ENCODE results near the gene POLR2E. TPM values are rescaled to one million over a fixed set of nuclear protein-coding genes. Genes with fewer than 3 reads are reported as not detected.

The POLR2E gene
- total and polyA plus RNA-seq, 9 of the 15 experiments (the other 6 are each of a cell fraction or from before 2014, with no cell fraction given) = 3.4 to 413 (median 244) TPM

DNA sequence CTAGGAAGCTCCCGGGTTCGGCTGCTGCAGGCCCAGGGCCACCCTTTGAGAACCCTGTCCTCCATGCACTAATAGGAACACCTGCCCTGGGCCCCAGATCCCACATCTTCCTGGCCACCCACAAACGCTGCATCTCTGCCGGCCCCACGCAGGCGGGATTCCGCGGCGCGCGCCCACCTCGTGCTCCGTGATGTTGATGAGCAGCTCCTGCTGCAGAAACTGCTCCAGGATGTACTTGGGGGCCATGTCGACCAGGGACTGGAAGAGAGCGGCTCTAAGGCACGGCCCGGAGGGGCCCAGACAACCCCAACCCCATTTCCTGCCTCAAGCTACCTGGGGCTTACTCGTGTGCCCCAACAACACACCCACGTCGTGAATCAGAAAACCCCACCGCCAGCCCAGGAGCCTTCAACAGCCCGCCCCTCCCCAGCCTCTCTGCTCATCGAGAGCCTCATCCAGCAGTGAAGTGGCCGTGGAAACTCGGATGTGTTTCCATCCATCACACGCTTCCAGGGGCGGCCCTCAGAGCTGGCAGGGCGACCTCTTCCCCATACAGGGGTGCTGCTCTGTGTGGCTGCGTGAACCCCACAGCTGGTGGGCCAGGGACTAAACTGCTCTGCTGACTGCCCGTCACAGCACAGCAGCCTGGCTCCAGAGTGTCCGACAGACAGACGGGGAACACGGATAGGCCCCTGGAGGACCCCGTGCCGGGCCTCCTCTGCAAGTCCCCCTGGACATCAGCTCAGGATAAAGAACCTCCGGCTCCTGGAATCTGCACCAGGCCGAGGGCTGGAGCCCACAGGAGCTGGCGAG, 4.2 kb downstream of the POLR2E start:
- Histone ChIP-seq H3K79me2 (ENCODE audit: control insufficient read depth, insufficient read depth, low read length) (peaks cover 42% of the 10 kb centered on the region), H3K4me2 (ENCODE audit: insufficient read depth, low read length) (no peak overlapping the region), H3K9me1 (ENCODE audit: control insufficient read depth, insufficient read depth, low read length) (no peaks in the 10 kb centered on the region), H3K4me1 (replicated peaks in 1 of 2; ENCODE audit: control insufficient read depth in 2 of 2, insufficient read depth in 2 of 2, low read length in 2 of 2) (peaks cover 8 to 72% of the 10 kb centered on the region in 2 experiments; a peak in 4 of 5 replicates), H3K27ac (ENCODE audit: extremely low read depth, low read depth, low read length) (no peak overlapping the region), H3K36me3 (ENCODE audit: control insufficient read depth, insufficient read depth, low read length) (peaks cover 73% of the 10 kb centered on the region), H3K27me3 (ENCODE audit: control insufficient read depth in 2 of 2, insufficient read depth in 2 of 2, low read length in 2 of 2) (no peaks in the 10 kb centered on the region), H3K9me3 (replicated peaks; ENCODE audit: control insufficient read depth, insufficient read depth, low read depth, low read length) (no peaks in the 10 kb centered on the region), H3K9ac (ENCODE audit: insufficient read depth in 1 of 2, low read depth in 2 of 2, low read length in 2 of 2) (no peak overlapping the region), H3K4me3 (no peak overlapping the region), H4K20me1 (replicated peaks; ENCODE audit: control insufficient read depth, insufficient read depth, low read length) (peaks cover 11% of the 10 kb centered on the region; the same call in 1 of the 2 replicates), H2AFZ (ENCODE audit: low read depth, low read length) (no peak overlapping the region)
- no peak for ATAC-seq
- TF ChIP-seq CHD2 (IDR thresholded peaks at IDR 0.05; ENCODE audit: low read depth, low read length) (no peak), RBFOX2 (IDR thresholded peaks at IDR 0.05; ENCODE audit: low read depth, low read length) (peak; percentile 62), ZNF121 (CRISPR knock-in tag; conservative IDR thresholded peaks at IDR 0.05) (no peak)
- TF ChIP-seq, protein P1, sequence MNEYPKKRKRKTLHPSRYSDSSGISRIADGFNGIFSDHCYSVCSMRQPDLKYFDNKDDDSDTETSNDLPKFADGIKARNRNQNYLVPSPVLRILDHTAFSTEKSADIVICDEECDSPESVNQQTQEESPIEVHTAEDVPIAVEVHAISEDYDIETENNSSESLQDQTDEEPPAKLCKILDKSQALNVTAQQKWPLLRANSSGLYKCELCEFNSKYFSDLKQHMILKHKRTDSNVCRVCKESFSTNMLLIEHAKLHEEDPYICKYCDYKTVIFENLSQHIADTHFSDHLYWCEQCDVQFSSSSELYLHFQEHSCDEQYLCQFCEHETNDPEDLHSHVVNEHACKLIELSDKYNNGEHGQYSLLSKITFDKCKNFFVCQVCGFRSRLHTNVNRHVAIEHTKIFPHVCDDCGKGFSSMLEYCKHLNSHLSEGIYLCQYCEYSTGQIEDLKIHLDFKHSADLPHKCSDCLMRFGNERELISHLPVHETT (CRISPR knock-in tag; conservative IDR thresholded peaks at IDR 0.05 in 1 of 2, IDR thresholded peaks at IDR 0.05 in 1 of 2) = no peak
- ChIA-PET POLR2A (interaction anchor here (0.8 to 6.2 kb wide), 4 partner anchors 7 to 64 kb away, joined by 3 to 45 read pairs (median 4); partner anchors contain the start of gene CNN2), CTCF (ENCODE audit: low intra/inter-chr PET ratio) (no interaction called here)
- DNase-seq (ENCODE audit: extremely low read depth in 1 of 4, low spot score in 3 of 4) = no peak
- 94% methylated on average over 27 of the region's 38 CpGs for WGBS (ENCODE audit: insufficient coverage, low coverage, missing lambda C conversion rate)
- in situ Hi-C loops (cut with MboI) = no loop called here
- no peak for FAIRE-seq
- intact Hi-C loops (cut with micrococcal nuclease) = no loop called here
- BruUV-seq (replicated peaks) = no TSS peak

Data from K562 (cell line).